CD4-positive, alpha-beta T cell (primary cell): ENCODE data around the gene GRK2. TPM values are rescaled to one million over a fixed set of nuclear protein-coding genes. Genes with fewer than 3 reads are reported as not detected.

ENCODE experiments used
- ATAC-seq: fragments of 200-7000 bp; cut with Tn5 transposase; one replicate; pipeline ENCODE4 v1.10.0; 2022; ENCODE audit warnings: mild to moderate bottlenecking; ENCODE audit not compliant: poor library complexity
- CTCF ChIA-PET: fragments of 350-600 bp; sonication (Branson Sonifier 250); formaldehyde crosslinking; loops from one replicate; lab custom pipeline; 2021; ENCODE audit warnings: antibody characterized with exemption, inconsistent platforms; lab: Charles Lee
- POLR2A ChIA-PET: fragments of 350-600 bp; sonication (Branson Sonifier 250); formaldehyde crosslinking; loops from one replicate; lab custom pipeline; 2021; ENCODE audit warnings: antibody characterized with exemption, inconsistent platforms; lab: Charles Lee
- DNase-seq, 14 experiments: peaks; one replicate each; pipeline ENCODE4 v3.0.0-alpha.2; 2013 to 2020; ENCODE audit warnings: mixed read lengths in 2 of 14
- H3K27ac ChIP-seq, 2 donors: one replicate each; pipeline versions ENCODE4 v1.5.1 to v1.7.0; 2013; ENCODE audit warnings: low read length in 2 of 2, low read depth in 1 of 2, mild to moderate bottlenecking in 1 of 2
- H3K27me3 ChIP-seq, 2 experiments: 1 replicate in 1 of 2; 2 replicates in 1 of 2; pipeline versions ENCODE4 v1.6.1 to v1.7.0; 2013; ENCODE audit warnings: low read length in 2 of 2, control low read depth in 1 of 2, mild to moderate bottlenecking in 1 of 2, moderate library complexity in 1 of 2; ENCODE audit not compliant: insufficient read depth in 2 of 2, control insufficient read depth in 1 of 2
- H3K36me3 ChIP-seq: one replicate; pipeline ENCODE4 v1.6.1; 2013; ENCODE audit warnings: low read length, control low read depth; ENCODE audit not compliant: insufficient read depth
- H3K4me1 ChIP-seq: one replicate; pipeline ENCODE4 v1.6.1; 2013; ENCODE audit warnings: low read length, control low read depth; ENCODE audit not compliant: insufficient read depth
- H3K4me3 ChIP-seq: one replicate; pipeline ENCODE4 v1.5.1; 2013; ENCODE audit warnings: mild to moderate bottlenecking, low read length, moderate library complexity
- H3K9me3 ChIP-seq, 2 experiments: 1 replicate in 1 of 2; 2 replicates in 1 of 2; pipeline versions ENCODE4 v1.6.1 to v1.7.0; 2013; ENCODE audit warnings: low read length in 2 of 2, mild to moderate bottlenecking in 2 of 2, control low read depth in 1 of 2, moderate library complexity in 1 of 2; ENCODE audit not compliant: control insufficient read depth in 1 of 2, insufficient read depth in 1 of 2
- H3K27ac Mint-ChIP-seq: one replicate; pipeline ENCODE4 v1.8.0; 2020; ENCODE audit warnings: mixed read lengths
- H3K27me3 Mint-ChIP-seq: one replicate; pipeline ENCODE4 v1.8.0; 2021; ENCODE audit warnings: mixed read lengths
- H3K36me3 Mint-ChIP-seq: one replicate; pipeline ENCODE4 v1.8.0; 2021; ENCODE audit warnings: low read depth, mixed read lengths
- H3K4me1 Mint-ChIP-seq: one replicate; pipeline ENCODE4 v1.8.0; 2021; ENCODE audit warnings: low read depth, mixed read lengths
- H3K4me3 Mint-ChIP-seq: one replicate; pipeline ENCODE4 v1.8.0; 2020; ENCODE audit warnings: mild to moderate bottlenecking, mixed read lengths
- H3K9me3 Mint-ChIP-seq: one replicate; pipeline ENCODE4 v1.8.0; 2020; ENCODE audit warnings: mixed read lengths
- intact Hi-C, 2 experiments: fragments of 100-400 bp; cut with DNase I in 1 of 2; cut with micrococcal nuclease in 1 of 2; formaldehyde crosslinking; loops; one replicate each; pipeline versions ENCODE4 v1.15.1 to v1.9.0; 2023 to 2025; cut with DNase I, micrococcal nuclease
- total RNA-seq, 174 experiments: library from RNA in 2 of 174; stranded (reverse) in 2 of 174; gene quantifications; one replicate each; pipeline ENCODE4 v1.2.3 and lab custom pipeline; 2021 to 2026
- TF ChIP-seq, protein P1 (sequence below): fragments of 200-600 bp; IDR thresholded peaks from one replicate; pipeline ENCODE4 v1.8.0; 2022; ENCODE audit warnings: antibody characterized with exemption, mild to moderate bottlenecking

Gene GRK2
- total RNA-seq, 2 experiments from 2014 or later = 309 to 325 TPM

DNA sequence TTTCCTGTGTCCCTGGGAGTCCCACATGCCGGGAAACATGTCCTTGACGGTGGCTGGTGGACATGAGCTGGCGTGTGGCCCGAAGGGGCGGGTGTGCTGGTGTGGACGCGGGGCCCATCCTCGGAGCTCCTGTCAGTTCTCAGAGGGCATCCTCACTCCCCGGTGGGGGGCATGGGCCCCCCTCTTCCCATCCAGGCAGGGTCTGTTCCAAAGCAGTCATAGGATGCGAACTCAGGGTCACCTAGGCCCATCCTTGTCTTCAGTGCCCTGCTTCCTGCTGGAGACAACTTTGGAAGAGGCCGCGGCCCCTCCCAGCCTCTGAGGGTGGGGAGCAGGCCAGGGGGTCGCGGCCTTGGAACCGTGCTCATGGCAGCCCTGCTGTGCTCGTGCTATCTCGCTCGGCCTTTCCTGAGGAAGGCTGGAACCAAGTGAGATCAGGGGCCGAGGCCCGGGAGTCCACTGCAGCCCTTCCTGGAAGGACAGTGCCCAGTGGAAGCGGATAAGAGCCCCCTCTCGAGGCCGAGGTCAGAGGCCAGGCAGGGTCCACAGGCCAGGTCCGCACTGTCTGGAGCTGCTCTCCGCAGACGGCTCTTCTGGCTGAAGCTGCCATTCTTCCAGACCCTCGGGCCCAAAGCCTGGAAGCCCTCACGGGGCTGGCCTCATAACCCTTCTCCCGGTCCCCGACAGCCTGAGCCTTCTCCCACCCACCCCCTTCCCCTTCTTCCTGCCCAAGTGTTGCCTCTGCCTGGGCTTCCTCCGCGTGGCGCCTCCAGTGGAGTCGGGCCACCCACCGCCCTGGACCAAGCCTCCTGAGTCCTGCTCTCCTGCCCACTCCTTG lies 8.7 kb downstream of the GRK2 start:
- Mint-ChIP-seq H3K4me1 (peaks cover 83% of the 10 kb centered on the region), H3K27me3 (no peaks in the 10 kb centered on the region), H3K36me3 (peaks cover 71% of the 10 kb centered on the region), H3K27ac (peak overlapping the region; percentile 90), H3K4me3 (peak overlapping the region; percentile 82), H3K9me3 (no peaks in the 10 kb centered on the region)
- TF ChIP-seq, protein P1, sequence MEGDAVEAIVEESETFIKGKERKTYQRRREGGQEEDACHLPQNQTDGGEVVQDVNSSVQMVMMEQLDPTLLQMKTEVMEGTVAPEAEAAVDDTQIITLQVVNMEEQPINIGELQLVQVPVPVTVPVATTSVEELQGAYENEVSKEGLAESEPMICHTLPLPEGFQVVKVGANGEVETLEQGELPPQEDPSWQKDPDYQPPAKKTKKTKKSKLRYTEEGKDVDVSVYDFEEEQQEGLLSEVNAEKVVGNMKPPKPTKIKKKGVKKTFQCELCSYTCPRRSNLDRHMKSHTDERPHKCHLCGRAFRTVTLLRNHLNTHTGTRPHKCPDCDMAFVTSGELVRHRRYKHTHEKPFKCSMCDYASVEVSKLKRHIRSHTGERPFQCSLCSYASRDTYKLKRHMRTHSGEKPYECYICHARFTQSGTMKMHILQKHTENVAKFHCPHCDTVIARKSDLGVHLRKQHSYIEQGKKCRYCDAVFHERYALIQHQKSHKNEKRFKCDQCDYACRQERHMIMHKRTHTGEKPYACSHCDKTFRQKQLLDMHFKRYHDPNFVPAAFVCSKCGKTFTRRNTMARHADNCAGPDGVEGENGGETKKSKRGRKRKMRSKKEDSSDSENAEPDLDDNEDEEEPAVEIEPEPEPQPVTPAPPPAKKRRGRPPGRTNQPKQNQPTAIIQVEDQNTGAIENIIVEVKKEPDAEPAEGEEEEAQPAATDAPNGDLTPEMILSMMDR = no peak
- H3K36me3 ChIP-seq = peaks cover 70% of the 10 kb centered on the region
- DNase-seq = peak in 2 of 14 experiments; percentile 4 to 16
- H3K9me3 ChIP-seq = no peaks in the 10 kb centered on the region
- H3K4me1 ChIP-seq = peaks cover 100% of the 10 kb centered on the region
- ChIA-PET CTCF (interaction anchor here (4.1 kb wide), 1 partner anchor 13 kb away, joined by 26 read pairs; the partner anchor contains the start of gene ANKRD13D), POLR2A (interaction anchor here (1.0 to 8.8 kb wide), 5 partner anchors 13 to 35 kb away, joined by 3 to 191 read pairs (median 4); partner anchors contain the start of genes ANKRD13D and SSH3)
- no peak for ATAC-seq
- intact Hi-C loops = no loop called here
- H3K27me3 ChIP-seq = no peaks in the 10 kb centered on the region
- H3K27ac ChIP-seq = peak overlapping the region; percentile 52 to 97
- no peak overlapping the region for H3K4me3 ChIP-seq

DNA sequence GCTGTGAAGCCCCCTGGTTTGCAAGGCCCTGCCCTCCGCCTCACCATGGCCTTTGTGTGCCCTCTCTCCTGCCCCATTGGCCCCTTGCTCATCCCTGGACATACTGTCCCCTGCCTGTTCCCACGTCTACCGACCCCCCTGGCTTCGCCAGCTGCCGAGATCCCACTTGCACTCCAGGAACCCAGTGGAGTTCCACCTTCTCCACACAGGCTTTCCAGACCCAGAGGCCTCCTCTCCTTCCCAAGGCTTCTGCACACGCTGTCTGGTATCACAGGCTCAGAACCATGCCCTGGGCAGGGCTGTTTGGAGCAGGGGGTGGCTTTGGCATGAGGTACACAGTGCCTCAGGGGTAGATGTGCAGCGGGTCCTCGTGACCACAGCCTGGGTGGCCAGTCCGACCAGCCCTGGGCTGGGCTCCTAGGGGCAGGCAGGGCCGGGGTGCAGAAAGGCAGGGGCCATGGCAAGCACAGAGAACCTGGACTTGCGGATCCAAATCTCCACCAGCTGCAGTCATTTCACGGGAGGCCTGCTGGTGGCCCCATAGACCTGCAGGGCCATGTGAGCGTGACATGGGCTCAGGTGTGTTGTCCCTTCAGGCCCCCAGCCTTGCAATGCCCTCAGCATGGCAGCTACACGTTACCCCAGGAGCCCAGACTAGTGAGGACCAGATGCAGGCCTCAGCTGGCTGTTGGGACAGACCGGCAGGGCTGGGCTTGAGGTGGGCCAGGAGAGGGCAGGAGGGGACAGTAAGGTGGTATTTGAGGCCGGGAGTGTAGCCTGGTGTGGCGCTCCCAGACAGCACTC lies 9.5 kb downstream of the GRK2 start:
- intact Hi-C loops = no loop called here
- peak overlapping the region; percentile 90 for H3K27ac Mint-ChIP-seq
- peaks cover 78% of the 10 kb centered on the region for H3K4me1 Mint-ChIP-seq
- TF ChIP-seq, protein P1 = no peak
- DNase-seq (peak in 4 of 14 experiments; percentile 26 to 73 (median 52)), ATAC-seq (peak; percentile 14)
- H3K27ac ChIP-seq = peak overlapping the region; percentile 52 to 97
- H3K9me3 ChIP-seq = no peaks in the 10 kb centered on the region
- CTCF ChIA-PET = interaction anchor here (1.0 to 4.1 kb wide), 3 partner anchors 12 to 42 kb away, joined by 3 to 26 read pairs (median 11); partner anchors contain the start of gene ANKRD13D
- H3K27me3 Mint-ChIP-seq = no peaks in the 10 kb centered on the region
- H3K4me3 Mint-ChIP-seq = peak overlapping the region; percentile 82
- peaks cover 100% of the 10 kb centered on the region for H3K4me1 ChIP-seq
- POLR2A ChIA-PET = interaction anchor here (0.9 to 5.3 kb wide), 4 partner anchors 8 to 35 kb away, joined by 3 to 191 read pairs (median 4); partner anchors contain the start of genes ANKRD13D and SSH3
- no peak overlapping the region for H3K4me3 ChIP-seq
- H3K36me3 ChIP-seq = peaks cover 78% of the 10 kb centered on the region
- H3K27me3 ChIP-seq = no peaks in the 10 kb centered on the region
- no peaks in the 10 kb centered on the region for H3K9me3 Mint-ChIP-seq
- H3K36me3 Mint-ChIP-seq = peaks cover 71% of the 10 kb centered on the region

DNA sequence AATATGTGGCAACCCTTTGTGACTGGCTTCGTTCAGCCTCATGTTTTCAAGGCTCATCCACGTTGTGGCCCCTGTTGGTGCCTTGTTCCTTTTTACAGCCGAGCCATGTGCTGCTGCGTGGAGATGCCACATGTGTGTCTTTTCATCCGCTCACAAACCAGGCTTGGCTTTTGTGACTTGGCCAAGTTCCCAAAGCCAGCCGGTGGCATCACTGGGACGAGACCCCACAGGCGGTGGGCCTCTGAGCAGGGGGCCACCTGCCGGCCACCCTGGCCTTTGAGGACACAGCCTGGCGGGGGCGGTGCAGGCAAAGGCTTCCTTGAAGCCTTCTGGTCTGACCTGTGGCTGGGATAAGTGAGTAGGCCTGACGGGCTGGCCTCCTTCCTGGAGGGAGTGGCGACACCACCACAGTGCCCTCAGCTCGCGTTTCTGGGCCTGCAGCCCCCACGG lies 10.5 kb downstream of the GRK2 start:
- Histone ChIP-seq H3K27ac (peak overlapping the region; percentile 52 to 97), H3K4me1 (peaks cover 100% of the 10 kb centered on the region), H3K36me3 (peaks cover 87% of the 10 kb centered on the region), H3K27me3 (no peaks in the 10 kb centered on the region), H3K4me3 (peak overlapping the region; percentile 43), H3K9me3 (no peaks in the 10 kb centered on the region)
- Mint-ChIP-seq H3K27ac (peak overlapping the region; percentile 90), H3K4me1 (peaks cover 68% of the 10 kb centered on the region), H3K27me3 (no peaks in the 10 kb centered on the region), H3K36me3 (peaks cover 70% of the 10 kb centered on the region), H3K4me3 (peak overlapping the region; percentile 83), H3K9me3 (no peaks in the 10 kb centered on the region)
- TF ChIP-seq, protein P1 = no peak
- DNase-seq (peak in 6 of 14 experiments; percentile 6 to 68 (median 52)), ATAC-seq (no peak)
- intact Hi-C loops = loop anchor here (1.0 kb wide), 4 partner anchors 9 to 40 kb away; no protein-coding TSS in a partner anchor
- ChIA-PET POLR2A (interaction anchor here (0.6 to 5.3 kb wide), 17 partner anchors 9 to 638 kb away, joined by 3 to 191 read pairs (median 5); partner anchors contain the start of genes ANKRD13D, GRK2, KDM2A and PTPRCAP), CTCF (interaction anchor here (1.2 to 4.1 kb wide), 5 partner anchors 9 to 74 kb away, joined by 6 to 26 read pairs (median 11); partner anchors contain the start of gene ANKRD13D)
